ENCODE results near the gene FRS3. TPM values are rescaled to one million over a fixed set of nuclear protein-coding genes. Genes with fewer than 3 reads are reported as not detected.

The FRS3 gene
- total RNA-seq, 1 donor from 2014 or later, result 3.3 TPM

DNA sequence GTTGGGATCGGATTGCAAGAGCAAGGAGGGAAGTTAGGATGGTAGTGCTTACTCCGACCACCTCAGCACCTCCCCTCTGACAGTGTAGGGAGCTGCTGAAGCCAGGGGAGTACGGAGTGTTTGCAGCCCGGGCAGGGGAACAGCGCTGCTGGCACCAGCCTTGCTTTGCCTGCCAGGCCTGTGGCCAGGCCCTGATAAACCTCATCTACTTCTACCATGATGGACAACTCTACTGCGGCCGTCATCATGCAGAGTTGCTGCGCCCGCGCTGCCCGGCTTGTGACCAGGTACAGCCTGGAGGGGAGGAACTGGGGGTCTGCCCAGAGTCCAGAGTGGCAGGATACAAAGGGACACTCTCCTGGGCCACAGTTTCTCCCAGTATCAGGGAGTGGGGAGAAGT lies 5.6 kb upstream of the FRS3 start:
- H3K4me3 Mint-ChIP-seq (ENCODE audit: unreplicated experiment), result no peak overlapping the region
- H3K36me3 Mint-ChIP-seq (ENCODE audit: low read depth), result peaks cover 3% of the 10 kb centered on the region
- TF ChIP-seq, protein P1, sequence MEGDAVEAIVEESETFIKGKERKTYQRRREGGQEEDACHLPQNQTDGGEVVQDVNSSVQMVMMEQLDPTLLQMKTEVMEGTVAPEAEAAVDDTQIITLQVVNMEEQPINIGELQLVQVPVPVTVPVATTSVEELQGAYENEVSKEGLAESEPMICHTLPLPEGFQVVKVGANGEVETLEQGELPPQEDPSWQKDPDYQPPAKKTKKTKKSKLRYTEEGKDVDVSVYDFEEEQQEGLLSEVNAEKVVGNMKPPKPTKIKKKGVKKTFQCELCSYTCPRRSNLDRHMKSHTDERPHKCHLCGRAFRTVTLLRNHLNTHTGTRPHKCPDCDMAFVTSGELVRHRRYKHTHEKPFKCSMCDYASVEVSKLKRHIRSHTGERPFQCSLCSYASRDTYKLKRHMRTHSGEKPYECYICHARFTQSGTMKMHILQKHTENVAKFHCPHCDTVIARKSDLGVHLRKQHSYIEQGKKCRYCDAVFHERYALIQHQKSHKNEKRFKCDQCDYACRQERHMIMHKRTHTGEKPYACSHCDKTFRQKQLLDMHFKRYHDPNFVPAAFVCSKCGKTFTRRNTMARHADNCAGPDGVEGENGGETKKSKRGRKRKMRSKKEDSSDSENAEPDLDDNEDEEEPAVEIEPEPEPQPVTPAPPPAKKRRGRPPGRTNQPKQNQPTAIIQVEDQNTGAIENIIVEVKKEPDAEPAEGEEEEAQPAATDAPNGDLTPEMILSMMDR (IDR thresholded peaks at IDR 0.05), result no peak
- peaks cover 26% of the 10 kb centered on the region for H3K4me1 Mint-ChIP-seq (ENCODE audit: low read depth)
- H3K27me3 Mint-ChIP-seq (ENCODE audit: low read depth), result no peaks in the 10 kb centered on the region
- H3K9me3 Mint-ChIP-seq (ENCODE audit: low read depth), result no peaks in the 10 kb centered on the region
- DNase-seq (ENCODE audit: low spot score), result peak; percentile 60
- H3K27ac Mint-ChIP-seq (ENCODE audit: unreplicated experiment), result no peak overlapping the region

DNA sequence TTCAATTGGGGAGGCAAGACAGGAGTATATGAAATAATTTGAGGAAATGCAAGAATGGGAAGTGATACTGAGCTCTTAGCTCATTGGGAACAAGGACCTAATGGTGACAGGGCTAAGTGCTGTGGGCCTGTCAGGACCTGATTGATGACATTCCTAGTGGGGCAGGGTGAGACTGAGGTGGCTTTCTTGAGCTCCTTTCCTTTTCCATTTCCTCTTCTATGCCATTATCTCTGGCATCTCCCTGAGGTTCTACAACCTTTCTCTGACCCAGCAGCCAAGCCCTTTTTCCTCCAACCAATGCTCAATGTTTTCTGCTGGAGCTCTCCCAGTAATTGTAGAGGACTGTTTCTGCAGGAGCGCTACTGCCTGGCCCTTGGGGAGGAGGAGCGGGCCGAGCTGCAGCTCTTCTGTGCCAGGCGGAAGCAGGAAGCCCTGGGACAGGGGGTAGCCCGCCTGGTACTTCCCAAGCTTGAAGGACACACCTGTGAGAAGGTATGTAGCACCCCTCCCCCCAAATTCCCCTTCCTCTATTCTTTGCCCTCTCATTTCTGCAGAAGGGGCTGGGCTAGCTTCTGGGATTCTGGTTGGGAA lies 5.0 kb upstream of the FRS3 start:
- no peaks in the 10 kb centered on the region for H3K27me3 Mint-ChIP-seq (ENCODE audit: low read depth)
- H3K4me1 Mint-ChIP-seq (ENCODE audit: low read depth), result peaks cover 26% of the 10 kb centered on the region
- no peaks in the 10 kb centered on the region for H3K9me3 Mint-ChIP-seq (ENCODE audit: low read depth)
- H3K4me3 Mint-ChIP-seq (ENCODE audit: unreplicated experiment), result no peak overlapping the region
- peak; percentile 48 for DNase-seq (ENCODE audit: low spot score)
- H3K27ac Mint-ChIP-seq (ENCODE audit: unreplicated experiment), result no peak overlapping the region
- TF ChIP-seq, protein P1 (IDR thresholded peaks at IDR 0.05), result no peak
- peaks cover 3% of the 10 kb centered on the region for H3K36me3 Mint-ChIP-seq (ENCODE audit: low read depth)

DNA sequence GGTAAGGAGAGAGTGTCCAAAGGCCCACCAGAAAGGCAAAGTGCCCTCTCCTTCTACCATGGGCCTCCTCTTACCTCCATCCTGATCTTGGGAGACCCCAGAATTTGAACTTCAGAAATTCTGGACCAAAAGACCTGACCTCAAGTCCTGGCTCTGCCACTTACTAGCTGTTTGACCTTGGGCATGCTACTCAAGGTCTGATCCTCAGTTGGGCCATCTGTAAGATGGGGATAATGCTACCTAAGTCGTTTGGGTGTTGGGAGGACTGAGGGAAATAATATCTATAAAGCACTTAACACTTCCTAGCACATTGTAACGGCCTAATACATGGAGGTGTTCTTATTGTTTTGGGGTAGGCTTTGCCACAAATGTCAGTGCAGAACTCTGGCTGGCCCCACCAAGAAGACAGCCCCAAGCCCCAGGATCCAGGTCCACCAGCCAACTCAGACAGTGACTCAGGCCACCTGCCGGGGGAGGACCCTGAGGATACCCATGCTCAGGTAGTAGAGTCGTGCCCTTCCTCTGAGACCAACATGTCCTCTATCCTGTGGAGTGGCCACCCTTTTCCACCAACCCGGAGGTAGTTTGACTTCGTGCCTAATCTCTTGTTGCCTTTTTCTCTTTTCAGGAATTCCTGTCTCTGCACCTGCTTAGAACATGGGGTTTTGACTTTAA lies 3.5 kb upstream of the FRS3 start:
- Mint-ChIP-seq H3K27me3 (ENCODE audit: low read depth) (no peaks in the 10 kb centered on the region), H3K9me3 (ENCODE audit: low read depth) (no peaks in the 10 kb centered on the region), H3K36me3 (ENCODE audit: low read depth) (peaks cover 3% of the 10 kb centered on the region), H3K4me3 (ENCODE audit: unreplicated experiment) (no peak overlapping the region), H3K4me1 (ENCODE audit: low read depth) (peaks cover 26% of the 10 kb centered on the region), H3K27ac (ENCODE audit: unreplicated experiment) (no peak overlapping the region)
- TF ChIP-seq, protein P1 (IDR thresholded peaks at IDR 0.05), result no peak
- peak; percentile 59 for DNase-seq (ENCODE audit: low spot score)

DNA sequence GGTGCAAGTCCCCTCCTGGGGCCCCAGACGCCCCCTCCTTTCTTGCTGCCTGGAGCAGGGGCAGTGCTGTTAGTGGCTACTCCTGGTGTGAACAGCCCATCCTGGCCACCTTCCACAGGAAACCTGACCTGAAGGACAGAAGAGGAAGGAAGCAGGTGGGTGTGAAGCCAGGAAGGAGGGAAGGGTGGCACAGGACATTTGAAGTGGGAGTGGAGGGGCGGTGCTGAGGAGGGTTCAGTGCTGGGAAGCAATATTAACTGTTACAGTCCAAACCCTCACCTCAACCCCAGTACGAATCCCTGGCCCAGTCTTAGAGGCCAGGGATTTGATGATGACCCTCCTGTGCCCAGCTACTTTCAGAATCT lies 1.6 kb upstream of the FRS3 start:
- DNase-seq (ENCODE audit: low spot score), result peak; percentile 38
- Mint-ChIP-seq H3K36me3 (ENCODE audit: low read depth) (peaks cover 3% of the 10 kb centered on the region), H3K27me3 (ENCODE audit: low read depth) (no peaks in the 10 kb centered on the region), H3K9me3 (ENCODE audit: low read depth) (no peaks in the 10 kb centered on the region), H3K4me1 (ENCODE audit: low read depth) (peaks cover 23% of the 10 kb centered on the region), H3K27ac (ENCODE audit: unreplicated experiment) (peak overlapping the region; percentile 38), H3K4me3 (ENCODE audit: unreplicated experiment) (peak overlapping the region; percentile 90)
- TF ChIP-seq, protein P1 (IDR thresholded peaks at IDR 0.05), result no peak

DNA sequence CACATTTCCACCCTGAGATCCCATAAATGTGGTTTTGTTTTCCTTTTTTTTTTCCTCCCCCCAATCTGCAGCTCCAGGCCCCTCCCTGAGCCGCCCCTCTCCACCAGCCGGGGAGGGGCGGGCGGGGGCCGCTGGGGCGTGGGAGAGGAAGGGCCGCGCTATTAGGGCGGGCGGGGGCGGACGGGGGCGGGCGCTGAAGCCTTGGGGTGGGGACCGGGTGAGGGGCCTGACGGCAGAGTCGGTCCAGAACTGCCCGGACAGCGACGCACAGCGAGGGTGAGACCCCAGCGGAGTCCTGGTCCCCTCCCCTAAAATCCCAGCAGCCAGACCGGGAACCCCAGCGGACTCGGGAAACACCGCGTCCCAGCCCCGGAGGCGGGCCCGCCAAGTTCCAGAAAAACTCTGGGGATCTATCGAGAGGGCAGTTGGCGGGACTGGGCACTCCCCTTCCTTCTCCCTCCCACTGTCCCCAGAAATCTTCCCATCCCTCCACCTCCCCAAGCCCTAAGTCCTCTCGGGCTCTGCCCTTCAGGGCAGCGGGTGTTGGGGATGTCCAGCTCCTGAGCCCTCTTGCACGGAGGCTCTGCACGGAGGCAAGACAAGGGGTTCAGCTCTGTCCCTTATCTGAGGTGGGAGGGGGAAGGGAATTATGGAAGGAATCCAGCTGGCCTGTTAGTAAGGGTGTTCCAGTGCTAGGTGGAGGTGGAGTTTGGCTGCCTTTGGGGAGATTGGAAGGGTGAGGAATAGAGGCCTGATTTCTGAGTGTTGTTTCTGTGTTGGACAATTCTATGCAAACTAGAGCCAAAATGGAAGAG lies 1.1 kb upstream of the FRS3 start, which contains the start of gene PRICKLE4:
Gene PRICKLE4 (plus strand): TSS at position 232 of the 815 bp plus-strand sequence. CDS start 2,692 bp downstream, outside the sequence.
- peaks cover 3% of the 10 kb centered on the region for H3K36me3 Mint-ChIP-seq (ENCODE audit: low read depth)
- TF ChIP-seq, protein P1 (IDR thresholded peaks at IDR 0.05), result no peak
- H3K27ac Mint-ChIP-seq (ENCODE audit: unreplicated experiment), result peak within 1 kb of the TSS; percentile 85
- no peaks in the 10 kb centered on the region for H3K27me3 Mint-ChIP-seq (ENCODE audit: low read depth)
- H3K4me1 Mint-ChIP-seq (ENCODE audit: low read depth), result peaks cover 19% of the 10 kb centered on the region
- peak; percentile 68 for DNase-seq (ENCODE audit: low spot score)
- H3K9me3 Mint-ChIP-seq (ENCODE audit: low read depth), result no peaks in the 10 kb centered on the region
- H3K4me3 Mint-ChIP-seq (ENCODE audit: unreplicated experiment), result peak within 1 kb of the TSS; percentile 90
